ENCODE data around the gene AGXT. TPM values are rescaled to one million over a fixed set of nuclear protein-coding genes. Genes with fewer than 3 reads are reported as not detected.
A peak's percentile ranks its signal among the peaks of the same experiment; 100 is the strongest.

The AGXT gene
- total RNA-seq, 6 experiments from 2014 or later = 744 to 1,833 (median 1,254) TPM

- TF ChIP-seq, protein P1, sequence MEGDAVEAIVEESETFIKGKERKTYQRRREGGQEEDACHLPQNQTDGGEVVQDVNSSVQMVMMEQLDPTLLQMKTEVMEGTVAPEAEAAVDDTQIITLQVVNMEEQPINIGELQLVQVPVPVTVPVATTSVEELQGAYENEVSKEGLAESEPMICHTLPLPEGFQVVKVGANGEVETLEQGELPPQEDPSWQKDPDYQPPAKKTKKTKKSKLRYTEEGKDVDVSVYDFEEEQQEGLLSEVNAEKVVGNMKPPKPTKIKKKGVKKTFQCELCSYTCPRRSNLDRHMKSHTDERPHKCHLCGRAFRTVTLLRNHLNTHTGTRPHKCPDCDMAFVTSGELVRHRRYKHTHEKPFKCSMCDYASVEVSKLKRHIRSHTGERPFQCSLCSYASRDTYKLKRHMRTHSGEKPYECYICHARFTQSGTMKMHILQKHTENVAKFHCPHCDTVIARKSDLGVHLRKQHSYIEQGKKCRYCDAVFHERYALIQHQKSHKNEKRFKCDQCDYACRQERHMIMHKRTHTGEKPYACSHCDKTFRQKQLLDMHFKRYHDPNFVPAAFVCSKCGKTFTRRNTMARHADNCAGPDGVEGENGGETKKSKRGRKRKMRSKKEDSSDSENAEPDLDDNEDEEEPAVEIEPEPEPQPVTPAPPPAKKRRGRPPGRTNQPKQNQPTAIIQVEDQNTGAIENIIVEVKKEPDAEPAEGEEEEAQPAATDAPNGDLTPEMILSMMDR (IDR thresholded peaks at IDR 0.05) = no peak
- no peak for TF ChIP-seq POLR2A (IDR thresholded peaks at IDR 0.05)
- Histone ChIP-seq H3K36me3 (no peaks in the 10 kb centered on the region), H3K9me3 (no peaks in the 10 kb centered on the region), H3K4me1 (peaks cover 0 to 41% (median 15%) of the 10 kb centered on the region in 4 donors), H3K27ac (no peak overlapping the region), H3K27me3 (no peaks in the 10 kb centered on the region), H3K4me3 (no peak overlapping the region)
- ATAC-seq = no peak
- DNase-seq = peak in 1 of 3 donors; percentile 52
- intact Hi-C loops (cut with DNase I) = loop anchor here in 1 of 2 donors (5.0 kb wide), 1 partner anchor 34 kb away; no protein-coding TSS in a partner anchor
- WGBS (ENCODE audit: insufficient coverage, low coverage, low lambda C conversion rate, missing lambda C conversion rate) = 93% methylated on average over 9 of the region's 20 CpGs
These were observed 23.1 kb downstream of the AGXT start for GRCh38 chr2:240891492-240892340.

- DNase-seq = peak in 1 of 3 donors; percentile 45
- H3K27me3 ChIP-seq = no peaks in the 10 kb centered on the region
- H3K36me3 ChIP-seq = no peaks in the 10 kb centered on the region
- intact Hi-C loops (cut with DNase I) = loop anchor here in 1 of 2 donors (5.0 kb wide), 1 partner anchor 35 kb away; no protein-coding TSS in a partner anchor
- no CpG with 5 or more reads among the region's 9 CpGs for WGBS (ENCODE audit: insufficient coverage, low coverage, low lambda C conversion rate, missing lambda C conversion rate)
- no peaks in the 10 kb centered on the region for H3K9me3 ChIP-seq
- TF ChIP-seq, protein P1 (IDR thresholded peaks at IDR 0.05) = no peak
- no peak for TF ChIP-seq POLR2A (IDR thresholded peaks at IDR 0.05)
- H3K4me3 ChIP-seq = no peak overlapping the region
- no peak for ATAC-seq
- peaks cover 0 to 48% (median 18%) of the 10 kb centered on the region in 4 donors for H3K4me1 ChIP-seq
- H3K27ac ChIP-seq = no peak overlapping the region
These were observed 23.7 kb downstream of the AGXT start for GRCh38 chr2:240892356-240892755.

DNA sequence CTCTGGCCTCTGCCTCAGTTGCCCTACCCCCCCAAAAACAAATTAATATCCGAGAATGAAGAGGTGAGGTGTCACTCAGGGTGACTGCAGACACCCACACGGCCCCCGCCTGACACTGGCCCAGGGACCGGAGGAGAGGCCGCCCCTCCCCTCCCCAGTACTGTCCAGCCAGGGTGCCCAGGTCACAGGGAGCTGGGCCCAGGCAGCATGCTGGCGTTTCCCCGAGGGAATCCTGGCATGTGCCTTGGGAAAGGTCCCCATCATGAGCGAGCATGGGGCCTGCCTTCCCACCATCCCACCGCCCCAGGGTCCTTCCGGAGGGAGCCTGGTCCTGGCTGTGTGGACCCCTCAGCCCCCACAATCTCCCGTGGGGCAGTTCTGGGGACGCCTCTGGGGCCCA is 24.3 kb downstream of the AGXT start:
- no CpG with 5 or more reads among the region's 12 CpGs for WGBS (ENCODE audit: insufficient coverage, low coverage, low lambda C conversion rate, missing lambda C conversion rate)
- DNase-seq (peak in 2 of 3 donors; percentile 55 to 67), ATAC-seq (no peak)
- intact Hi-C loops (cut with DNase I) = loop anchor here in 1 of 2 donors (5.0 kb wide), 1 partner anchor 36 kb away; no protein-coding TSS in a partner anchor
- Histone ChIP-seq H3K36me3 (no peaks in the 10 kb centered on the region), H3K27me3 (no peaks in the 10 kb centered on the region), H3K27ac (no peak overlapping the region), H3K9me3 (no peaks in the 10 kb centered on the region), H3K4me1 (peaks cover 0 to 51% (median 21%) of the 10 kb centered on the region in 4 donors), H3K4me3 (no peak overlapping the region)
- TF ChIP-seq, protein P1 (IDR thresholded peaks at IDR 0.05) = no peak
- TF ChIP-seq POLR2A (IDR thresholded peaks at IDR 0.05) = no peak

GRCh38 chr2:240893363-240893844 is 24.8 kb downstream of the AGXT start:
- no peak for ATAC-seq
- no peak overlapping the region for H3K4me3 ChIP-seq
- peaks cover 0 to 47% (median 22%) of the 10 kb centered on the region in 4 donors for H3K4me1 ChIP-seq
- TF ChIP-seq, protein P1 (IDR thresholded peaks at IDR 0.05) = no peak
- no peak for TF ChIP-seq POLR2A (IDR thresholded peaks at IDR 0.05)
- H3K9me3 ChIP-seq = no peaks in the 10 kb centered on the region
- H3K36me3 ChIP-seq = no peaks in the 10 kb centered on the region
- H3K27me3 ChIP-seq = no peaks in the 10 kb centered on the region
- DNase-seq = peak in 1 of 3 donors; percentile 53
- H3K27ac ChIP-seq = no peak overlapping the region
- WGBS (ENCODE audit: insufficient coverage, low coverage, low lambda C conversion rate, missing lambda C conversion rate) = 26% methylated on average over 5 of the region's 17 CpGs
- intact Hi-C loops (cut with DNase I) = loop anchor here in 1 of 2 donors (5.0 kb wide), 1 partner anchor 36 kb away; no protein-coding TSS in a partner anchor

Measured in right lobe of liver (tissue), 6 donors.